ENCODE measurements around the gene STEAP3.
"Not testable (repeated sequence)": the region's sequence is repeated elsewhere in the genome, so short reads cannot be mapped to it uniquely, and the experiment has no call there.

STEAP3 gene

DNA sequence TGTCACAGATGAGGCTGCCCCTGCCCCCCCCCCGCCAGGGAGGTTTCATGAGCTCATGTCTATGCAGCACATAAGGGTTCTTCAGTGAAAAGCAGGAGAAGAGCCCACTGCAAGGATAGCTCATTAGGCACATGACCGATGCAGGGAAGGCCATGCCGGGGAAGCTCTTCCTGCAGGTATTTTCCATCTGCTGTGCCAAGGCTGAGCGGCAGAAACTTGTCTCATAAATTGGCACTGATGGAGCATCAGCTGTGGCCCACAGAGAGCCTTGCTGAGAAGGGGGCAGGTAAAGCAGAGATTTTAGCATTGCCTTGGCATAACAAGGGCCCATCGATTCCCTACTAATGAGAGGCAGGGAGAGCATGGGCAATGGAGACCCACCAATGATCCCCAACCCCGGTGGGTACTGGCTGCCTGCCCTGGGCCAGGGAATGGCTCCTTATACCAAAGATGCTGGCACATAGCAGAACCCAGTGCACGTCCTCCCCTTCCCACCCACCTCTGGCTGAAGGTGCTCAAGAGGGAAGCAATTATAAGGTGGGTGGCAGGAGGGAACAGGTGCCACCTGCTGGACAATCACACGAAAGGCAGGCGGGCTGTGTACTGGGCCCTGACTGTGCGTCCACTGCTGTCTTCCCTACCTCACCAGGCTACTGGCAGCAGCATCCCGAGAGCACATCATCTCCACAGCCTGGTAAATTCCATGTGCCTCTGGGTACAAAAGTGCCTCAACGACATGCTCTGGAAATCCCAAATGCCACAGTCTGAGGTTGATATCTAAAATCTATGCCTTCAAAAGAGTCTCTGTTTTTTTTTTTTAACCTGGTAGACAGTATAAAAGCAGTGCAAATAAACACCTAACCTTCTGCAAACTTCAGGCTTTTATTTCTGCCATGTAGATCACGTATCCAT, 41.4 kb downstream of the STEAP3 start:
- peak; percentile 7 to 35 for DNase-seq

DNA sequence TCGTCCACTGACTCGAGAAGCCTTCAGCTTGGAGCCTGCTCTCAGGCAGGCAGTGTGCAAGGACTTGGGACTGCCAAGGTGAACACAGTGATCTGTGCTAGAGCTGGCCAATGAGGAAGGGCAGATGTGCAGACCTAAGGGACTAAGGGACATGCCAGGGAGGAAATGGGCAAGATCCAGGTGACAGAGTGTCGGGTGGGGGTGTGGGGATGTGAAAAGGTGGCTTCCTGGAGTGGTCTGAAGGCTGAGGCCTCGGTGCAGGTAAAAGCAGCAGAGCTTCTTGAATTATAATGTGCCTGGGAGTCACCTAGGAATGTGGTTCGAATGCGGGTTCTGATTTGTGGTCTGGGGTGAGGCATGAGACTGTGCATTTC, 42.0 kb downstream of the STEAP3 start:
- DNase-seq = no peak

DNA sequence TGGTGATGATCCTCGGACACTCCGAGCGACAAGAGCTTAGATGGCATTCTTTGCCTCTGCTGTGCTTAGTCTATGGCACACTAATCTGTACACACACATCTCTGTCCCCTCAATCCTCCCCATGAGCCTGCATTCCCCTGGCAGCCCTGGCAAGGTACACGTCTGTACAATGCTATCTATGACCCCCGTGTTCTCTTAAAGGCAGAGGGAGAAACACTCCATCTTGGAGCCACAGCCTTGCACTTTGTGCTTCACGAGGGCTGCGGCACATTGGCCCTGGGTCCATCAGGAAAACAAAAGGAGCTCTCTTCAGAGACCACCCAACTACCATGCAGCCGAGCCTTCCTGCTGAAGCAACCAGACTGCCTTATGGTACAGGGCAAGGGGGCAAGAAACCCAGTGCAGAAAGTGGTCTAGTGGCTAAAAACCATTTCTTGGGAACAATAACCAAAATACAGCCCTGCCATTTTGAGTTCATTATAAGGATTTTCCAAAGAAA, 42.5 kb downstream of the STEAP3 start:
- no peak for DNase-seq

DNA sequence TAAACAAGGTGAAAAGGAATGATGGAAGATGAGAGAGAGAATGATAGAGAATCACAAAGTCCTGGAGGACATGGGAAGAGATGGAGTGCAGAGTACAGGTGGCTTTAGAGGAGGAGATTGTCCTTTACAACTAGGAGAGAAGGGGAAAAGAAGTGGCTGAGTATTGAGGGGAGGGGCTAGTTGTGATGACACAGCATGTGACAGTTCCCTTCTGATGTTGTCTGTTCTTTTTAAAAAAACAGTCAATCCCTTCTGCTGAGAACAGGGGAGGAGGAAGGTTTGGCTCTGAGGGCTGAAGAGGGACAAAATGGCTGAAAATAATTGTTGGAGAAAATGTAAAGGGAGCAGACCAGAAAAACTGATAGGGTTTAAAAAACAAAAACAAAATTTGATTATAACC, 44.0 kb downstream of the STEAP3 start:
- peak in 1 of 2 donors; percentile 16 for DNase-seq

DNA sequence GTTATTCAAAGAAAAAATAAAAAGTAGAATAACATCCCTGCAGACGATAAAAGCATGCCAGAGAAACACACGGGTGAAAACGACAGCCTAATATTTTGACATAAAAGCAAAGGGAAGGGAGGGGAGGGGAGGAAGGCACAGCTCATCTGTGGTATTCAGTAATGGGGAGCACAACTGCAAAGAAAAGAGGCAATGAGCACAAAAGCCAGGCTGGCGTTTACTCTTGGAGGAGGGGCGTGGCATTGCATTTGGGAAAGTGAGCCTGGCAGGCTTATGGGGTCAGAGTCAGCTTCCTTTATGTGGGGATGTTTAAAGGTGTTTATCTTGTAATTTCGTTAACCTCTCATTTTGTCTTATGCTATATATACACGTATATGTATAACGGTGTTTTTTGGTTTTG, 53.2 kb downstream of the STEAP3 start:
- no peak for DNase-seq

DNA sequence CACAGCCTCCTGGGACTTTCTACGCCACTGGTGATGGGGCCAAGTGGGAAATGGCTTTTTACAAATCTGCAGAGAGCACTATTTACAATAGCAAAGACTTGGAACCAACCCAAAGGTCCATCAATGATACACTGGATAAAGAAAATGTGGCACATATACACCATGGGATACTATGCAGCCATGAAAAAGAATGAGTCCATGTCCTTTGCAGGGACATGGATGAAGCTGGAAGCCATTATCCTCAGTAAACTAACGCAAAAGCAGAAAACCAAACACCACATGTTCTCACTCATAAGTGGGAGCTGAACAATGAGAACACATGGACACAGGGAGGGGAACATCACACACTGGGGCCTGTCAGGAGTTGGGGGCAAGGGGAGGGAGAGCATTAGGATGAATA, 54.8 kb downstream of the STEAP3 start:
- not testable (repeated sequence) for DNase-seq

DNA sequence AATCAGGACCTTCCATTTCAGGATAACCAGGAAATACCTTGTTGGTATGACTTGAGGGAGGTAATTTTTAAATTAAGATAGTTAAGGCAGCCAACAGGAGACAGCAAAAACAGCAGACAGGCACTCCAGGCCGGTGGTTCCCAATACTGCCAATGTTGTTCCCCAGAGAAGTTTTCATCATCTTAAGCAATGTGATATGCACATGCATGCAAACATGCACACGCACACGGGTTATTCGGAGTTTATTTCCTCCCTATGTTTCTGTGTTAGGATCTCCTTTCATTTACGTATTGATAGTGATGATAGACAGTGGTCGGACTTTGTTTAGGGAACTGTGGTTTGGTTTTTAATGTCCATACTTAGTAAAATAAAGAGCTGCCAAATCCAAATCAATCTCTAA, 55.3 kb downstream of the STEAP3 start:
- no peak for DNase-seq

DNA sequence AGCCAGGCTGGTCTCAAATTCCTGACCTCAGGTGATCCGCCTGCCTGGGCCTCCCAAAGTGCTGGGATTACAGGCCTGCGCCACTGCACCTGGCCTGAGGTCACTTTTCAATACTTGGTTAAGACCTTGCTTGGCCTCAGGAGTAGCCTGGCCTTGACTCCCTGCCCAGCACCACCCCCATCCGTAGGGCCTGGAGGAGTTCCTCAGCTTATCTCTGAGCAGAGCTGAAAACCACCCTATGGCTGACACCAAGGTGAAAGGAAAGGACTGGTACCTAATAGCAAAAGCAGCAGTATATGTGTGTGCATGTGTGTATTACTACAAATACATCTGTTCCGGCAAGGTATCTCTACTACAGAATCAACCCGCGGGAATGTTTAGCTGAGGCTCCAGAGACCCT, 56.0 kb downstream of the STEAP3 start:
- DNase-seq = no peak

DNA sequence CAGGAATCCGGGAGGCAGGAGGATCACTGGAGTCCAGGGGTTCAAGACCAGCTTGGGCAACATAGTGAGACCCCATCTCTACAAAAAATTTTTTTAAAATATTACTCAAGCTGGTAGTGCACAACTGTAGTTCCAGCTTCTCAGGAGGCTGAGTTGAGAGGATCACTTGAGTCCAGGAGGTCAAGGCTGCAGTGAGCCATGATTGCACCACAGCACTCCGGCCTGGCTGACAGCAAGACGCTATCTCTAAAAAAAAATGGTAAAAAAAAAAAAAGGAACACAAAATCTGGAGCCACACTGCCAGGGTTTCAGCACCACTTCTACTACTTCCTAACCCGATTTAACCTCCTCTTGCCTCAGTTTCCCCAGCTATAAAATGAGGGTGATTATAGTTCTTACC, 57.0 kb downstream of the STEAP3 start:
- DNase-seq = peak; percentile 30 to 43

DNA sequence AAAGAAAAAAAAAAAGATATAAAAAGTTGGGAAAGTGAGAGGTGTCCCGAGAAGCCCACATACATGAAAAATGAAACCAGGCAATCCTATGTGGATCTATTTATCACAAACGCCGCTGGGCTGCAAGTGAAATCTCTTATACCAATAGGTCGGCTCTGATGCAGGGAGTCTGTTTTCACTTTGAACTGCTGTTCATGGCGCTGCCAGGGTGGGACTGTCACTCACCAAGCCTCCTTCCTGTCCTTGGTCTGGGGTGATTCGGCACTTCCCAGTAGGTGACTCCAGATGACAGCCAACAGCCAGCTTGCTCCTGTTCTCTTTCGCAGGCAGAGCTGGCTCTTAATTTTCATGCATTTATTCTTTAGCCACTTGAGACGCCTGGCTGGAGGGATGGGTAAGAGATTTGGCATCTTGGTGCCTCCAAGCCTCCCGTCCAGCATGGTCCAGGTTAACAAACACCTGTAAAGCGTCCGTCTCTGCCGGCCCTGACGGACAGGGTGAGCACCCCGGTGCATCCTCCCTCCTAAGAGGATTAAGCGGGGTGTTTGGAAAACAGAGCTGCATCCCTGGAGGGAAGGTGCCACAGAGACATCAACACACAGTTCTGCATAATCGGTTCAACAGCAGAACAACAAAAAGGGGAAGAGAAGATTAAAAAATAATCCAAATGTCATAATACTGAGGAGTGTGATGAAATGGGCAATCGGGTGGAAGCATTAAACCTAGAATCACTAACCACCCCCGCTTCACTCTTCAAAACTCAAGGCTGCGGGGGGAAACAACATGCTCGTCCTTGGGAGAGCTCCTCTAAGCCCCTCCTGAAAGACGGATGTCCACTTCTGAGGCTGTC, 58.7 kb downstream of the STEAP3 start:
- peak; percentile 67 to 95 for DNase-seq

DNA sequence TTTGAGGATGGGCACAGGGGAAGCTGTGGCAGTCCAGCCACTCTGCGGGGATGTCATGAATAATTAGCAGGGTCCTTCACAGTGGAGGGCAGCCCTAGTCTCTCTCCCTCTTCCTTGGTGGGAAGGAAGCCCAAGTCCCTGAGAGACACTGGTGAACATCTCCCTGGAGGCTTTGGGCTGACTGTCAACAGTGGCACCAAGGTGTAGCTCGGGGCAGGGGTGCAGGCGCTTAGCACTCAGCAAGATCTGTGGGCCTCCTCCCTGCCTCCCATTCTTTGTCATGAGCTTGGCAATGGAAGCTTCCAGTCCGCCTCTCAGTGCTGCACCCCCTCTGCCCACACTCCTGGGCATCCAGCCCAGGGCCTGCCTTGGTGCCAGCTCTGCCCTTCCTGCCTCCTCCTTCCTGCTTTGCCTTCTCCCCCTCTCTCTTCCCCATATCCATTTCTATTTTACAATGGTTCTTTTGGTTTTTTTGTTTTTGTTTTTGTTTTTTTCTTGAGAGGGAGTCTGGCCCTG, 59.4 kb downstream of the STEAP3 start:
- peak; percentile 20 to 32 for DNase-seq

DNA sequence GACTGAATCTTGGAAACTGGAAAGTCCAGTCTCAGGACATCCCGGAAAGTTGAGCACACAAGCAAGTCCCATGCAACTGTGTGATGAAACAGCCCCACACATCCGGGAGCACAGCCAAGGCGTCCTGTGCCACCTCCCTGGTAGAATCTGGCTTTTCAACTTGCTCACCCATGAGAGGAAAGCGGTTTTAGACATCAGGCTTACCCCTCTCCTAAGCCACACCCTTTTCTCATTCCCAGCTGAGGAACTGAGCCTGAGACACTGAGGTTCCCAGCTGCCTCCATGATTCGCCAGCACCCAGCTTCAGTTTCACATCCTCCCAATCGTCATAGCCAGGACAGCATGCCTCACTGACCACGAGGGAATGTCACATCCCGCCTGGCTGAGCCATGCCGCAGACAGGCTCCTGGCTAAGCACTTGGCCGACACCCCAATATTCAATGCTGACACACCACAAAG, 60.3 kb downstream of the STEAP3 start:
- DNase-seq = peak; percentile 94 to 98

DNA sequence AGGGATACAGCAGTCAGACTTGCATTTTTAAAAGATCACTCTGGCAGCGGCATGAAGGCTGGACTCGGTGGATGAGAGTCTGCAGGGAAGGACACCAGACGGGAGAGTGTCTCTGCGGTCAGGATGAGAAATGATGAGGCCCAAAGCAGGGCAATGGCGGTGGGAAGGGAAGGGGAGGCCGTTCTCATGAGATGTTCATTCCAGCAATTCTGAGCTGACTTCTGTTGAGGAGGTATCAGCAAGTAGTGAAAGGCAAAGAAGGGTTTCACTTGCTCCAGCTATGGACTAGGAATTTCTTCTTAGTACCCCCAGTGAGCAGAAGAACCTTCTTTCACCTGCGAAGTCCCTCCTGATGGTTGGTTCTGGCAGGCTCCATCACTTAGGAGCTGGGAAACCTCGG, 63.0 kb downstream of the STEAP3 start:
- no peak for DNase-seq

DNA sequence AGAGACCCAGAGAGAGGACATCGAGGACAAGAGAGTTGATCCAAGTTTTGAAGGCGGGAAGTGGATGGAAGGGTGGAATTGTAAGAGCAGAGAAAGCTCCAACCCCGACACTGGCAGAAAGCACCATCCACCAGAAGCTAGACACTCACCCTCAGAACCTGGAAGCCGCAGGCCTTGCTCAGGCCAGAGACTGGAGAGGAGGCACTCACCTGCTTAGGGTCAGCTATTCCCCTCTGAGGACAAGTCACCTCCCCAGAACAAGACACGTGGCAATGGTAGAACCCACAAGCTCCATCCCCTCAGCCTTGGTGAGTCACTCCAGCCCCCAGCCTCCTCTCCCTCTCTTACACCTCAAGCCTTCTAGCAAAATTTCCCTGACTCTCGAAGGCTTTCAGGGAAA, 64.9 kb downstream of the STEAP3 start:
- DNase-seq = no peak

DNA sequence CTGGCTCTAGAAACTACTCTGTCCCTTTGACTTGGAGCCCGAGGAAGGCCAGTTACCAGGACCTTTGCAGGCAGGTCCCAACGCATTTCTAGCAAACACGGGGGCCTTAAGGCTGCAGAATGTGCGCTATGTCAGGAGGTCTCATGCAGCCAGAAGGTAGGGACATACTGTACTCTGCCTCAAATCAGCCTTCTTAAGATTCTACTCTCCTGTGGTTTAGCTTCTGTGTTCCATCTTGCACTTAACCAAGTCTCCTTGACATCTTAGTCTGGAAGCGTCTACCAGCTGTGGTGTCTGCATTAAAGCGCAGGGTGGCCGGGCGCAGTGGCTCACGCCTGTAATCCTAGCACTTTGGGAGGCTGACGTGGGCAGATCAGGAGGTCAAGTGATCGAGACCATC, 65.5 kb downstream of the STEAP3 start:
- DNase-seq = no peak

DNA sequence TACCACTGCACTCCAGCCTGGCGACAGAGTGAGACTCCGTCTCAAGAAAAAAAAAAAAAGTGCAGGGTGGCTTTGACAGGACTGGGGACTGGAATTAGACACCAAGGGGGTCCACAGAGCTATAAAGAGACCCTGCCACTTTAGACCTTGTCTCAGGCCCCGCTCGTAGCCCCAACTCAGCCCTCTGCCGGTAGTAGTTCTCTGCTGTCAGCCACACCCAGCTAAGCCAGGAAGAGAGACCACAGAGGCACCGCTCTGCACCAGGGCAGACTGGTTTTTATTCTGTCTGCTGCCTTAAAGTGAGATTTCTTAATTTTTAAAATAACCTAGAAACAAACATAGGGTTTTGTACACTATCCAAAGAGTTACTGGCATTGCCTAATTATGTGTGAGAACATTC, 66.0 kb downstream of the STEAP3 start:
- no peak for DNase-seq

DNA sequence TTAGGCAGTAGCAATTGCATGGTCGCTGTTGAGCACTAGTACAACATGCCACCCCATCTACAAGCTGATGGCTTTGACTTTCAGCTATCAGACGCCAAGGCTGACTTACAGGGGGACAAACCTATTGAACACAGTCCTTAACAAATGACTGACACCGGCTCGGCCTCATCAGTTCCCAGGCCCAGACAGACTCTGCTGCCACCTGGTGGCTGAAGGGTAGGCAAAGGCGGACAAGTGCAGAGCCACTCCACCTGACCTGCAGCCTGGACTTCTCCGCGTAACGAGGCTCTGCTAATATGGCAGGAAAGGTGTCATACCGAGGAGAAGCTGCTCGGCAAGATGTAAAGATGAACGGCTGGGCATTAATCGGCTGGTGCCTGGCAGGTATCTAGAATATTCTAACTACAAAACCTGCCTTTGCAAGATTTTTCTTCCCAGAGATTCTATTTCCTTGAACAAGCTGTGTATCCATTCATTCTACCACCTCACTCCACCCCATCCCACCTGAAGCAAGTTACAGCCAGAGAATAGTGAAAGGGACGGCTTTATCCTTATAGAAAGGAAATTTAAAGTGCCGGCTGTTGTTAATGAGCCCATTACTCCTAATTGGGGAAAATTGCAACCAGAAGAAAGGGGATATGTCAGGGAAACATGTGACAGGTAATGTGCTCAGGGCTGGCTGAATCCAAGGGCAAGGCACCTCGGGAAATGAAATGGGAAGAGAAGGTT, 67.4 kb downstream of the STEAP3 start:
- DNase-seq = peak; percentile 67 to 75

DNA sequence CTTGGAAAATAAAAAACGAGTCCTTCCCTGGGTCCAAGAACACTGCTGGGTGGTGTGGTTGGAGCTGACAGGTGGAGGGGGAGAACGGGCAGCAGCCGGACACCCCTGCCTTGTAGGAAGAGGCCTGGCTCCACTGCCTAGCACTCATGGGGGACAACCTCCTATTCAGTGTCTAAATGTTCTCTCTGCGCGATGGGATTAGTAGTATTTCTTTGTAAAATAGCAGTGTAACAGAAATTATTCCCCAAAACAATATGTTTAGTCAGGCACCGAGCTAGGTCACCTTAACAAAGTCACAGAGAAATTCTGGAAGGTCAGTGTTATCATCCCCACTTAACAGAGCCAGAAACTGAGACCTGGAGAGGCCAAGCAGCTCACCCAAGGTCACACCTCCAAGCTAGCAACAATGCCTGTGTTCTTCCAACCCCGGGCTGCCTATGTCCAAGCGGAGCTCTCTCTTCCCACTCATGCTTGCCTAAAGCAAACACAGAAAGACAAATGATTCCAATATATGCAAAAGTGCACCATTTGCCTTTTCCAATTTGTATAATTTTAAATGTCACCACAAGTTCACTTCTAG, 68.0 kb downstream of the STEAP3 start:
- no peak for DNase-seq

DNA sequence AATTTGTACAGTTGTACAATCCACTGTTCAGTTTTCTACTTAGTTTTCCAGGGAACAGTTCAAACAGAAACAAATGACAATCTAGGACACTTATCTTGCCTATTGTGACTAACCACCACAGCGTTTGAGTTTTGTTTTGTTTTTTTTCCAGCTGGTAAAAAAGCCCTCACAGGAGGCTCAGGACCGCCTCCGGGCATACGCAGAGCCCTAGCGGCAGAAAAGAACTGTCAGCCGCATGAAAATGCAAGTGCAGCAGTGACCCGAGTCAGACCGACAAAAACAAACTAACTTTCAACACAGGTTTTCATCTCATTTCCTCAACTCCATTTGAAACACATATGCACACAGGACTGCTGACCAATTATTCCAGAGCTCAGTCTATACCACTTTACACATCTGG, 68.6 kb downstream of the STEAP3 start:
- no peak for DNase-seq

DNA sequence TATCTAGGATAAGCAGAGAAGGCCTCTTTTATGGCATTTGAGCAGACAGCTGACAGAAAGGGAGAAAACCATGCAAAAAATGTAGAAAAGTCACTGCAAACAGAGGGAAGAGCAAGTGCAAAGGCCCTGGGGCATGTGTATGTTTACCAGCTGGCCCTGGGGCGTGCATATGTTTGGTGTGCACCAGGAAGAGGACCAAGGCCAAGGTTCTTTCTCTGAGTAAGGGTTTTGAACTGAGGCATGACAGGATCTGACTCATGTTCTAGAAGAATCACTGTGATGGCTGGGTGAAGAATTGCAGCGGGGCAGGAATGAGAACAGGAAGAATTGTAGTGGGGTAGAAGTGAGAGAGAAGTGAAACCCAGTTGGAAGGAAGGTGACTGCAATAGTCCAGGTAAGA, 69.6 kb downstream of the STEAP3 start:
- no peak for DNase-seq

DNA sequence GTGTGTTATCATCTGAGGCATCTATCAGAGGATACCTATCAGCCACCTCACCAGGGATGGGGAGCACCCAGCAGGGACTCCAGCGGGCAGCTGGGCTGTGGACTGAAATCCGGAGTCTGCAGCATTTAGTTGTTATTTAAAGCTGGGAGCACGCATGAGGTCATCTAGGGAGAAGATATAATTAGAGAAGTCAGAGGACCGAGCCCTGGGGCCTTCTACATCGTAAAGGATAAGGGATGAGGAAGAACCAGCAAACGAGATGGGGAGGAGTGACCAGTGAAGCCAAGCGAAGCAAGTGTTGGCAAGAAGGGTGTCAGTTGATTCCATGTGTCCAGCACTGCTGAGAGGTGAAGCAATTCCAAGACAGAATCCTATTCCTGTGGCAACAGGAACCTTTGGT, 70.3 kb downstream of the STEAP3 start:
- no peak for DNase-seq

DNA sequence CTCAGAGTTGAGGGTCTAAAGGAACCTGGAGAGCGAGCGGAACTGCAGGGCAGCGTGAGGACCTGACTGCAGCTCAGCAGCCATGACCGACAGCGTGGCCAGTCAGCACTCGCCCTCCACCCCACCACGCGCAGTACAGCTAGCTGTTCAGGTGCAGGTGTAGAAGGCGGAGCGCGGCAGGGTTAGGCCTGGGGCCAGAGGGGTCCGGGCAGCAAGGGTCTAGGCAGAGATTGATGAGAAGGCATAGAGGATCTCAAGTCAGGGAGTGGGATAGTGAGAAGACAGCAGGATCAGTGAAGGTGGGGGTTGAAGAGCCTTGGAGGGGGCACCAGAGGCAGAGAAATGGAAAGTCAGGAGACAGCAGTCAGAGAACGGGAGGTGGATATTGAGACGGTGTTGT, 71.0 kb downstream of the STEAP3 start:
- DNase-seq = no peak
